Measurements from ENCODE around the gene C1QTNF2. TPM values are rescaled to one million over a fixed set of nuclear protein-coding genes. Genes with fewer than 3 reads are reported as not detected.

C1QTNF2 gene
- total RNA-seq, 1 experiment from 2014 or later = 0.39 TPM

- Histone ChIP-seq H3K4me1 (ENCODE audit: insufficient read depth, low read length, poor library complexity, severe bottlenecking) (no peaks in the 10 kb centered on the region), H3K9me3 (ENCODE audit: low read depth, low read length, poor library complexity, severe bottlenecking) (no peaks in the 10 kb centered on the region), H3K4me3 (ENCODE audit: low read depth, low read length, poor library complexity, severe bottlenecking) (no peak overlapping the region), H3K27ac (ENCODE audit: low read depth, low read length, poor library complexity, severe bottlenecking) (no peak overlapping the region), H3K36me3 (ENCODE audit: insufficient read depth, low read length, poor library complexity, severe bottlenecking) (no peaks in the 10 kb centered on the region), H3K27me3 (replicated peaks; ENCODE audit: insufficient read depth, low read depth, low read length, poor library complexity) (no peaks in the 10 kb centered on the region)
- ChIA-PET CTCF (no interaction called here), POLR2A (ENCODE audit: low non-redundant PET) (no interaction called here)
- DNase-seq (ENCODE audit: low spot score) = no peak
- BruUV-seq (replicated peaks) = no TSS peak
- TF ChIP-seq EZH2 (IDR thresholded peaks at IDR 0.05; ENCODE audit: borderline replicate concordance, low read depth, low read length, poor library complexity, severe bottlenecking) (no peak), CTCF (conservative IDR thresholded peaks at IDR 0.05; ENCODE audit: low read depth, low read length) (no peak)
- intact Hi-C loops (cut with micrococcal nuclease; ENCODE audit: unreplicated experiment) = no loop called here
Observed at GRCh38 chr5:160363211-160363610, 7.2 kb downstream of the C1QTNF2 start.

GRCh38 chr5:160361624-160362228, 8.7 kb downstream of the C1QTNF2 start:
- no peak for DNase-seq (ENCODE audit: low spot score)
- H3K9me3 ChIP-seq (ENCODE audit: low read depth, low read length, poor library complexity, severe bottlenecking) = no peaks in the 10 kb centered on the region
- no peak overlapping the region for H3K27ac ChIP-seq (ENCODE audit: low read depth, low read length, poor library complexity, severe bottlenecking)
- H3K27me3 ChIP-seq (replicated peaks; ENCODE audit: insufficient read depth, low read depth, low read length, poor library complexity) = no peaks in the 10 kb centered on the region
- ChIA-PET POLR2A (ENCODE audit: low non-redundant PET) (no interaction called here), CTCF (no interaction called here)
- no peaks in the 10 kb centered on the region for H3K4me1 ChIP-seq (ENCODE audit: insufficient read depth, low read length, poor library complexity, severe bottlenecking)
- intact Hi-C loops (cut with micrococcal nuclease; ENCODE audit: unreplicated experiment) = no loop called here
- TF ChIP-seq EZH2 (IDR thresholded peaks at IDR 0.05; ENCODE audit: borderline replicate concordance, low read depth, low read length, poor library complexity, severe bottlenecking) = no peak
- no peak for TF ChIP-seq CTCF (conservative IDR thresholded peaks at IDR 0.05; ENCODE audit: low read depth, low read length)
- no TSS peak for BruUV-seq (replicated peaks)
- H3K4me3 ChIP-seq (ENCODE audit: low read depth, low read length, poor library complexity, severe bottlenecking) = no peak overlapping the region
- H3K36me3 ChIP-seq (ENCODE audit: insufficient read depth, low read length, poor library complexity, severe bottlenecking) = no peaks in the 10 kb centered on the region

GRCh38 chr5:160360310-160360709, 10.1 kb downstream of the C1QTNF2 start:
- POLR2A ChIA-PET (ENCODE audit: low non-redundant PET) = no interaction called here
- Histone ChIP-seq H3K4me1 (ENCODE audit: insufficient read depth, low read length, poor library complexity, severe bottlenecking) (no peaks in the 10 kb centered on the region), H3K27ac (ENCODE audit: low read depth, low read length, poor library complexity, severe bottlenecking) (no peak overlapping the region), H3K4me3 (ENCODE audit: low read depth, low read length, poor library complexity, severe bottlenecking) (no peak overlapping the region), H3K27me3 (replicated peaks; ENCODE audit: insufficient read depth, low read depth, low read length, poor library complexity) (no peaks in the 10 kb centered on the region), H3K9me3 (ENCODE audit: low read depth, low read length, poor library complexity, severe bottlenecking) (no peaks in the 10 kb centered on the region), H3K36me3 (ENCODE audit: insufficient read depth, low read length, poor library complexity, severe bottlenecking) (no peaks in the 10 kb centered on the region)
- DNase-seq (ENCODE audit: low spot score) = no peak
- intact Hi-C loops (cut with micrococcal nuclease; ENCODE audit: unreplicated experiment) = no loop called here
- CTCF ChIA-PET = no interaction called here
- BruUV-seq (replicated peaks) = no TSS peak
- TF ChIP-seq EZH2 (IDR thresholded peaks at IDR 0.05; ENCODE audit: borderline replicate concordance, low read depth, low read length, poor library complexity, severe bottlenecking) (no peak), CTCF (conservative IDR thresholded peaks at IDR 0.05; ENCODE audit: low read depth, low read length) (no peak)

Data from A673 (cell line).